K562 (cell line): ENCODE data around the gene FBN3. TPM values are rescaled to one million over a fixed set of nuclear protein-coding genes. Genes with fewer than 3 reads are reported as not detected.

Experiments used
- CBX2 ChIP-seq: fragments of 200-600 bp; sonication (generic); IDR thresholded peaks from one replicate; pipeline ENCODE4 v1.6.1; 2012; ENCODE audit warnings: mild to moderate bottlenecking, low read length, inconsistent platforms; ENCODE audit not compliant: insufficient read depth, poor library complexity, severe bottlenecking
- ESRRA ChIP-seq: fragments of 450-650 bp; IDR thresholded peaks from 2 replicates; pipeline ENCODE4 v1.6.1; 2014; ENCODE audit warnings: low read depth, mild to moderate bottlenecking, moderate library complexity, borderline replicate concordance
- GATAD2B ChIP-seq: fragments of 450-650 bp; IDR thresholded peaks from 2 replicates; pipeline ENCODE4 v1.6.1; 2017; ENCODE audit warnings: mild to moderate bottlenecking, borderline replicate concordance
- HOXB6 ChIP-seq: fragments of 250-450 bp; sonication (Bioruptor Pico); IDR thresholded peaks from 2 replicates; pipeline ENCODE4 v1.5.1; 2022; ENCODE audit warnings: mild to moderate bottlenecking, borderline replicate concordance
- KLF16 ChIP-seq: IDR thresholded peaks from 2 replicates; pipeline ENCODE4 v1.6.1; 2016; ENCODE audit warnings: antibody characterized with exemption
- MLX ChIP-seq, 2 experiments: fragments of 450-650 bp in 1 of 2; sonication (generic) in 1 of 2; formaldehyde crosslinking; conservative IDR thresholded peaks; 2 replicates each; pipeline versions ENCODE4 v1.4.0 to v1.8.1; 2020 to 2022; ENCODE audit warnings: mild to moderate bottlenecking in 1 of 2, missing genetic modification reagents in 1 of 2
- MTA2 ChIP-seq: fragments of 450-650 bp; IDR thresholded peaks from 2 replicates; pipeline ENCODE4 v1.6.1; 2016; ENCODE audit warnings: low read depth
- MYC ChIP-seq, 2 experiments: fragments of 250-450 bp in 1 of 2; sonication (Bioruptor Pico) in 1 of 2; IDR thresholded peaks; 2 replicates each; pipeline versions ENCODE4 v1.5.1 to v1.6.1; 2012 to 2021; ENCODE audit warnings: low read depth in 2 of 2, borderline replicate concordance in 1 of 2, improper control_type of control experiment in 1 of 2, low read length in 1 of 2, mild to moderate bottlenecking in 1 of 2, moderate library complexity in 1 of 2
- RHOXF2B ChIP-seq: fragments of 250-450 bp; sonication (Bioruptor Pico); conservative IDR thresholded peaks from 2 replicates; pipeline ENCODE4 v1.5.1; 2021
- SMAD2 ChIP-seq: fragments of 150-350 bp; IDR thresholded peaks from 2 replicates; pipeline ENCODE4 v1.6.1; 2014; ENCODE audit warnings: low read depth, mild to moderate bottlenecking, low read length
- SMC3 ChIP-seq: conservative IDR thresholded peaks from 2 replicates; pipeline ENCODE4 v1.6.1; 2011; ENCODE audit warnings: low read depth, low read length, improper control_type of control experiment; ENCODE audit not compliant: insufficient read depth
- SNIP1 ChIP-seq: fragments of 450-650 bp; IDR thresholded peaks from 2 replicates; pipeline ENCODE4 v1.7.1; 2017; ENCODE audit warnings: low read depth, mild to moderate bottlenecking
- SREBF2 ChIP-seq: sonication (generic); formaldehyde crosslinking; IDR thresholded peaks from 2 replicates; pipeline ENCODE4 v1.4.0; 2020; ENCODE audit warnings: mild to moderate bottlenecking, missing genetic modification reagents
- SRSF7 ChIP-seq: fragments of 200-400 bp; formaldehyde crosslinking; optimal IDR thresholded peaks from 2 replicates; pipeline ENCODE3; 2017; ENCODE audit warnings: mild to moderate bottlenecking, low read depth, low read length
- TGIF2 ChIP-seq: sonication (generic); formaldehyde crosslinking; IDR thresholded peaks from 2 replicates; pipeline ENCODE4 v1.8.1; 2022; ENCODE audit warnings: mild to moderate bottlenecking, missing genetic modification reagents, moderate library complexity
- TRIM24 ChIP-seq, 2 experiments: fragments of 450-650 bp; IDR thresholded peaks; 2 replicates each; pipeline ENCODE4 v1.6.1; 2016
- TRIM28 ChIP-seq: fragments of 450-650 bp; IDR thresholded peaks from 2 replicates; pipeline ENCODE4 v1.6.1; 2017
- ZNF12 ChIP-seq: sonication (generic); formaldehyde crosslinking; IDR thresholded peaks from 2 replicates; pipeline ENCODE4 v1.4.0; 2020; ENCODE audit warnings: mild to moderate bottlenecking, missing genetic modification reagents
- ZNF232 ChIP-seq: sonication (generic); formaldehyde crosslinking; IDR thresholded peaks from 2 replicates; pipeline ENCODE4 v1.8.0; 2022; ENCODE audit warnings: mild to moderate bottlenecking, missing genetic modification reagents
- ZNF280A ChIP-seq: fragments of 450-650 bp; IDR thresholded peaks from 2 replicates; pipeline ENCODE4 v1.6.1; 2018; ENCODE audit warnings: mild to moderate bottlenecking, low read depth; ENCODE audit not compliant: partially characterized antibody
- ZNF282 ChIP-seq: sonication (generic); formaldehyde crosslinking; IDR thresholded peaks from 2 replicates; pipeline ENCODE4 v1.8.1; 2023; ENCODE audit warnings: missing genetic modification reagents
- ZNF384 ChIP-seq: IDR thresholded peaks from 2 replicates; pipeline ENCODE4 v1.6.1; 2012; ENCODE audit warnings: low read depth, low read length, improper control_type of control experiment
- ZNF507 ChIP-seq: conservative IDR thresholded peaks from 2 replicates; pipeline ENCODE4 v1.6.1; 2017; ENCODE audit warnings: missing genetic modification characterization, missing compliant biosample characterization
- ZNF551 ChIP-seq: fragments of 250-450 bp; sonication (Bioruptor Pico); IDR thresholded peaks from 2 replicates; pipeline ENCODE4 v1.5.0; 2021; ENCODE audit warnings: mild to moderate bottlenecking, moderate library complexity
- ZNF830 ChIP-seq: fragments of 250-450 bp; sonication (Bioruptor Pico); IDR thresholded peaks from 2 replicates; pipeline ENCODE4 v1.5.0; 2021; ENCODE audit warnings: mild to moderate bottlenecking
- polyA plus RNA-seq, 8 experiments: library from polyadenylated mRNA; depleted of rRNA in 4 of 8; stranded (reverse) in 5 of 8; unstranded in 3 of 8; fragments of >200 nt; fragmentation: Nextera tagmentation in 2 of 8; fragmentation: Illumina TruSeq in 1 of 8; extraction: Ambion mirVana in 2 of 8; extraction: Trizol in 1 of 8; gene quantifications; 2 replicates each; pipeline versions ENCODE4 v1.2.1 to v1.2.3, GENCODE V29; 2011 to 2014; ENCODE audit warnings: inconsistent platforms in 1 of 8, missing spikeins in 1 of 8
- total RNA-seq, 7 experiments: library from RNA; depleted of rRNA in 6 of 7; stranded (reverse); fragments of >200 nt in 6 of 7; fragmentation: Illumina TruSeq in 2 of 7; extraction: Trizol in 2 of 7; gene quantifications; 2 replicates each; pipeline versions ENCODE4 v1.2.1 to v1.2.3, GENCODE V29; 2011 to 2021; ENCODE audit warnings: low replicate concordance in 1 of 7

FBN3 gene
- total and polyA plus RNA-seq, 9 of the 15 experiments (the other 6 are each of a cell fraction or from before 2014, with no cell fraction given), result under 0.01 to 0.29 (median 0.01) TPM; not detected in 4

- TF ChIP-seq MYC (IDR thresholded peaks at IDR 0.05; ENCODE audit: low read depth, low read length) (no peak), MYC (CRISPR knock-in tag; IDR thresholded peaks at IDR 0.05; ENCODE audit: borderline replicate concordance, low read depth) (no peak), MLX (CRISPR knock-in tag; conservative IDR thresholded peaks at IDR 0.05) (no peak), SRSF7 (no peak), TGIF2 (CRISPR knock-in tag) (no peak), TRIM24 (IDR thresholded peaks at IDR 0.05) (0 out of 4 replicates have a peak, but pooled peaks of 1 of the 2 experiments have one; percentile 48), ZNF551 (CRISPR knock-in tag) (no peak), ZNF507 (tag) (no peak), MTA2 (no peak), KLF16 (peak; percentile 65), SNIP1 (no peak), GATAD2B (no peak), SREBF2 (no peak), TRIM28 (peak; percentile 92), SMC3 (peak; percentile 46; the same call in 1 of the 2 replicates), ZNF12 (CRISPR knock-in tag) (0 out of 2 replicates have a peak, but pooled peaks have one; percentile 38), ZNF282 (CRISPR knock-in tag) (0 out of 2 replicates have a peak, but pooled peaks have one; percentile 60), ZNF280A (peak; percentile 35), CBX2 (no peak), HOXB6 (CRISPR knock-in tag) (no peak), ZNF232 (CRISPR knock-in tag) (no peak), RHOXF2B (CRISPR knock-in tag) (no peak), SMAD2 (no peak), ESRRA (no peak), ZNF384 (no peak), ZNF830 (no peak)
Measured at GRCh38 chr19:8069096-8069973, 80.1 kb downstream of the FBN3 start (continued).
